Measurements from ENCODE around the gene SYNGR3.

Gene SYNGR3

GRCh38 chr16:1989209-1990100 lies at the start of gene SYNGR3:
SYNGR3 (plus strand) TSS chr16:1989970; CDS start chr16:1990103, 133 bp downstream.
- peak; percentile 48 for DNase-seq
- Mint-ChIP-seq H3K4me3 (peak within 1 kb of the TSS; percentile 77), H3K27me3 (ENCODE audit: low read depth, poor library complexity) (peaks cover 62% of the 10 kb centered on the region), H3K27ac (no peak within 1 kb of the TSS), H3K9me3 (no peaks in the 10 kb centered on the region), H3K4me1 (peaks cover 25% of the 10 kb centered on the region), H3K36me3 (ENCODE audit: low read depth) (peaks cover 14% of the 10 kb centered on the region)
- no peak for TF ChIP-seq CTCF (IDR thresholded peaks at IDR 0.05)

GRCh38 chr16:1940273-1941161 lies 49.3 kb upstream of the SYNGR3 start:
- no peak for DNase-seq
- Mint-ChIP-seq H3K27me3 (ENCODE audit: low read depth, poor library complexity) (peaks cover 7% of the 10 kb centered on the region), H3K4me3 (peak overlapping the region; percentile 52), H3K4me1 (peaks cover 45% of the 10 kb centered on the region), H3K36me3 (ENCODE audit: low read depth) (peaks cover 6% of the 10 kb centered on the region), H3K9me3 (peaks cover 6% of the 10 kb centered on the region), H3K27ac (peak overlapping the region; percentile 92)
- no peak for TF ChIP-seq CTCF (IDR thresholded peaks at IDR 0.05)

GRCh38 chr16:1941162-1942046 lies 48.4 kb upstream of the SYNGR3 start:
- no peak for TF ChIP-seq CTCF (IDR thresholded peaks at IDR 0.05)
- H3K4me3 Mint-ChIP-seq = peak overlapping the region; percentile 92
- peaks cover 6% of the 10 kb centered on the region for H3K36me3 Mint-ChIP-seq (ENCODE audit: low read depth)
- peaks cover 45% of the 10 kb centered on the region for H3K4me1 Mint-ChIP-seq
- peak overlapping the region; percentile 92 for H3K27ac Mint-ChIP-seq
- no peak for DNase-seq
- peaks cover 6% of the 10 kb centered on the region for H3K9me3 Mint-ChIP-seq
- peaks cover 7% of the 10 kb centered on the region for H3K27me3 Mint-ChIP-seq (ENCODE audit: low read depth, poor library complexity)

- H3K36me3 Mint-ChIP-seq (ENCODE audit: low read depth) = peaks cover under 1% of the 10 kb centered on the region
- H3K27me3 Mint-ChIP-seq (ENCODE audit: low read depth, poor library complexity) = peaks cover 7% of the 10 kb centered on the region
- no peak for DNase-seq
- peaks cover 6% of the 10 kb centered on the region for H3K9me3 Mint-ChIP-seq
- H3K4me1 Mint-ChIP-seq = peaks cover 41% of the 10 kb centered on the region
- H3K4me3 Mint-ChIP-seq = peak overlapping the region; percentile 92
- TF ChIP-seq CTCF (IDR thresholded peaks at IDR 0.05) = no peak
- no peak overlapping the region for H3K27ac Mint-ChIP-seq
These were observed 47.5 kb upstream of the SYNGR3 start for GRCh38 chr16:1942047-1942809.
